Ovary (tissue), 3 donors: Measurements from ENCODE around the gene LBH.

ENCODE experiments used
- CTCF ChIP-seq, 3 donors: fragments of 450-650 bp in 2 of 3; fragments of 200-600 bp in 1 of 3; IDR thresholded peaks; one replicate each; pipeline versions ENCODE4 v1.5.1 to v1.8.0; 2016 to 2022; ENCODE audit warnings: antibody characterized with exemption in 3 of 3, mild to moderate bottlenecking in 1 of 3
- EP300 ChIP-seq: sonication (generic); formaldehyde crosslinking; IDR thresholded peaks from one replicate; pipeline ENCODE4 v1.6.1; 2017; ENCODE audit warnings: antibody characterized with exemption
- POLR2A ChIP-seq: fragments of 450-650 bp; IDR thresholded peaks from one replicate; pipeline ENCODE4 v1.6.1; 2017; ENCODE audit warnings: antibody characterized with exemption, mild to moderate bottlenecking, moderate library complexity
- donor health status: DM: no; HTN: no; CAD: no.

- no peak for TF ChIP-seq CTCF (IDR thresholded peaks at IDR 0.05)
- TF ChIP-seq POLR2A, result no peak
- no peak for TF ChIP-seq EP300
Measured at GRCh38 chr2:30219886-30220875, 11.2 kb upstream of the LBH start.
